Astrocyte of the cerebellum (primary cell): Measurements from ENCODE around the gene MAPKAP1.

Source experiments
- DNase-seq: peaks from one replicate; pipeline ENCODE4 v3.0.0-alpha.2; 2011; ENCODE audit warnings: low read depth
- H3K4me3 ChIP-seq: 2 replicates; pipeline ENCODE4 v1.5.1; 2011; ENCODE audit warnings: mild to moderate bottlenecking, low read depth, low read length, moderate library complexity
- in situ Hi-C: cut with HindIII; loops from 2 replicates; pipeline ENCODE4 v1.10.0; 2017; ENCODE audit warnings: low sequenced_read_pairs
- TF ChIP-seq, protein P1 (sequence below): IDR thresholded peaks from 2 replicates; pipeline ENCODE4 v1.5.1; 2012; ENCODE audit warnings: low read length, low read depth, moderate library complexity, mild to moderate bottlenecking; ENCODE audit errors: missing control alignments

MAPKAP1 gene

DNA sequence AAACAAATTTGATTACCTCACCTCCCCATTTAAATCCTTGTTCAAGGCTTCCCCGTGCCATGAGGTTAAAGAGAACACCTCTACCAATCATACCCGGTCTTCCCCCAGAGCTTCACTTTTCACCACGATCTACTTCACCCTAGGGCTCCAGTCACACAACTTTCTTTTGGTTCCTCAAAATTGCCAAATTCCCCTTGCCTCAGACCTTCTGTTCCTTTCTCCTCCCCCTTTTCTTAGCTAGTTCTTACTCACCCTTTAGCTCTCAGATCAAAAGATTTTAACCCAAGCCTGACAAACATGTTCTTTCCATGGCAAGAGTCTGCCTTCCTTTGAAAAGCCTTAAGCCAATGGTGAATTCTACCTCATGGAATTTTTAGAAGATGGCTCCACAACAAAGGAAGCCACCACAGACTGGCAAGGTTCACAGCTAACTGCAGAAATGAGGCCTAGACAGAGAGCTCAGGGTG is 56.7 kb downstream of the MAPKAP1 start:
- no peak for DNase-seq
- TF ChIP-seq, protein P1, sequence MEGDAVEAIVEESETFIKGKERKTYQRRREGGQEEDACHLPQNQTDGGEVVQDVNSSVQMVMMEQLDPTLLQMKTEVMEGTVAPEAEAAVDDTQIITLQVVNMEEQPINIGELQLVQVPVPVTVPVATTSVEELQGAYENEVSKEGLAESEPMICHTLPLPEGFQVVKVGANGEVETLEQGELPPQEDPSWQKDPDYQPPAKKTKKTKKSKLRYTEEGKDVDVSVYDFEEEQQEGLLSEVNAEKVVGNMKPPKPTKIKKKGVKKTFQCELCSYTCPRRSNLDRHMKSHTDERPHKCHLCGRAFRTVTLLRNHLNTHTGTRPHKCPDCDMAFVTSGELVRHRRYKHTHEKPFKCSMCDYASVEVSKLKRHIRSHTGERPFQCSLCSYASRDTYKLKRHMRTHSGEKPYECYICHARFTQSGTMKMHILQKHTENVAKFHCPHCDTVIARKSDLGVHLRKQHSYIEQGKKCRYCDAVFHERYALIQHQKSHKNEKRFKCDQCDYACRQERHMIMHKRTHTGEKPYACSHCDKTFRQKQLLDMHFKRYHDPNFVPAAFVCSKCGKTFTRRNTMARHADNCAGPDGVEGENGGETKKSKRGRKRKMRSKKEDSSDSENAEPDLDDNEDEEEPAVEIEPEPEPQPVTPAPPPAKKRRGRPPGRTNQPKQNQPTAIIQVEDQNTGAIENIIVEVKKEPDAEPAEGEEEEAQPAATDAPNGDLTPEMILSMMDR, result no peak
- H3K4me3 ChIP-seq, result no peak overlapping the region
- in situ Hi-C loops, result no loop called here

DNA sequence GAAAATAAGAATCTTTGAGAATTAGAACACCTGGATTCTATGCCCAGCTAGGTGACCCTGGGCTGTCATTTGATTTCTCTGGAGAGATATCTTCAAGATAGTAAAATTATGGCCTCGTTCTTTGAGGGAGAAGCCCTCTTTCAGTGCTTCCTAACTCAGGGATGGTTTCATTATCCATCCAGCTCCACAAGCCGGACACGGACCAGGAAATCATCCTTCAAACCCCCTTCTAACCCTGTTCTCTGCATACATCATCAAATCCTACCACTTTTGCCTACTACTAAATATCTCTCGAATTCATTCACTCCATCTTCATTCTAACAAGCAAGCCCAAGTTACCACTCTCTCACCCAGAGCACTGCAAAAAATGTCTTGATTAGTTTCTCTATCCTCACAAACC is 57.2 kb downstream of the MAPKAP1 start:
- no peak overlapping the region for H3K4me3 ChIP-seq
- in situ Hi-C loops, result no loop called here
- TF ChIP-seq, protein P1, result no peak
- DNase-seq, result no peak

DNA sequence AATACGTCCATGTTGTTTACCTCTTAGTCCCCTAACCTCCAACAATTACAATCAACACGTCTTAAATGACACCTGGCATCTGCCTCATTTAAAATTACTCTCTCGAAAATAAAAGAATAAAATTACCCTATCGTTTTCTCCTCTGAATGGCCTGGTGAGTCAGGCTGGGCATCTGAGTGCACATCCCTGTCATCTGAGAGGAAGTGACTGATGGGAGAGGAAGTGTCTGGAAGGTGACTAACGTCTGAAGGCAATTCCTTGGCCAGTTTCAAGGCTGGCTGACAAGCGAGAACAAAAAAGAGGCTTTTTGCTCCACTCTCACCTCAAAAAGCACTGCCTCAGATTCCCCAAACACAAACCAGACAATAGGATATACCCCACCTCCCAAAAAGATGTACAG is 57.7 kb downstream of the MAPKAP1 start:
- DNase-seq, result no peak
- TF ChIP-seq, protein P1, result no peak
- in situ Hi-C loops, result no loop called here
- H3K4me3 ChIP-seq, result no peak overlapping the region

DNA sequence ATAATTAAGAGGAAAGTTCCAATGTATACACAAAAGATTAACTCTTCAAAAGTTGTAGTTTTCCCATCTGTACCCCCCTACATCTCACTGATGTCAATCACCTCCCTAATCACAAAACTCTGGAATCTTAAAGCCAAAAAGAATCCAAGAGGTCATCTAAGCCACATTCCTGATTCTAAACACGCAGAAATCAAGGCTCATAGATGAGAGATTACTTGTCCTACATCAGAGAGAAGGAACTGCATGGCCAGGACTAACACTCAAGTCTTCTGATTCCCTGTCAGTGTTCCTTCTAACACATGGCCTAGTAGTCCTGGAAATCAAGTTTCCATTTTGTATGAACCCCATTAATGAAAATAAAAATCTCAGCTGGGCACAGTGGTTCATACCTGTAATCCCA is 58.7 kb downstream of the MAPKAP1 start:
- DNase-seq, result no peak
- no peak overlapping the region for H3K4me3 ChIP-seq
- TF ChIP-seq, protein P1, result no peak
- in situ Hi-C loops, result no loop called here

DNA sequence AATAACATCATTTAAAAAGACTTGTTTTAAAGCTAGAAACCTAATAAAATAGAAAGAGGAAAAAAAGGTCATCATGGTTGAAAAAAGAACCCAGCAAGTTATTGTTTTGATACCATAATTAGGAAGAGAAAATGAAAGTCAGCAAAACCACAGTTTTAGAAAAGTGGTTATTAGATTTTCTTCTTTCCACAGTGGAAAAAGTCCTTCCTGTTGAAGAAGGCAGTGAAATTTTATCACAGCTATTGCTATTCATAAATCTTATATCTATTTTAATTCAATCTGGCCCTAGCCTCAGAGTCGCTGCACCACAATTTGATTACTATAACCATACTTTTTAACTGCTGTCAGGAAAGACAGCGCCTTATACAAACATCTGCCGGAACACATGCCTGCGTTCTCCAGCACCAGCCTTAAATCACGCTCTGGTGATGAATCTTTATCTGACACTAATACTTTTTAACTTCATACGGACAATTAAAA is 60.3 kb downstream of the MAPKAP1 start:
- no peak for DNase-seq
- in situ Hi-C loops, result no loop called here
- TF ChIP-seq, protein P1, result no peak
- no peak overlapping the region for H3K4me3 ChIP-seq

DNA sequence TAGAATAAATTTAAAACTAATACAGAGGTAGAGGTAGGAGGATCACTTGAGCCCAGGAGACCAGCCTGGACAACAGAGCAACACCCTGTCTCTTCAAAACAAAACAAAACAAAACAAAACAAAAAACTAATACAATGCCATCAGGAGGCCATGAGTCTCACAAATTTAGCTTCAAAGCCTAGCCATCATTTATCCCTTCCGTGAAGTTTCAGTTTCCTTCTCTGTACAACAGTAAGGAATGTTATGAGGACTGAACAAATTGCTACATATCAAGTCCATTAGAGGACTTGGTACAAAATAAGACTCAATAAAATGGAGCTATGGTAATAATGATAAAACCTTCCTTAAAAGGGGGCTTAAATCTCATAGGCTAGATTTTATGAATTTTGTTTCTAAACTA is 60.8 kb downstream of the MAPKAP1 start:
- TF ChIP-seq, protein P1, result no peak
- no peak for DNase-seq
- no peak overlapping the region for H3K4me3 ChIP-seq
- in situ Hi-C loops, result no loop called here

DNA sequence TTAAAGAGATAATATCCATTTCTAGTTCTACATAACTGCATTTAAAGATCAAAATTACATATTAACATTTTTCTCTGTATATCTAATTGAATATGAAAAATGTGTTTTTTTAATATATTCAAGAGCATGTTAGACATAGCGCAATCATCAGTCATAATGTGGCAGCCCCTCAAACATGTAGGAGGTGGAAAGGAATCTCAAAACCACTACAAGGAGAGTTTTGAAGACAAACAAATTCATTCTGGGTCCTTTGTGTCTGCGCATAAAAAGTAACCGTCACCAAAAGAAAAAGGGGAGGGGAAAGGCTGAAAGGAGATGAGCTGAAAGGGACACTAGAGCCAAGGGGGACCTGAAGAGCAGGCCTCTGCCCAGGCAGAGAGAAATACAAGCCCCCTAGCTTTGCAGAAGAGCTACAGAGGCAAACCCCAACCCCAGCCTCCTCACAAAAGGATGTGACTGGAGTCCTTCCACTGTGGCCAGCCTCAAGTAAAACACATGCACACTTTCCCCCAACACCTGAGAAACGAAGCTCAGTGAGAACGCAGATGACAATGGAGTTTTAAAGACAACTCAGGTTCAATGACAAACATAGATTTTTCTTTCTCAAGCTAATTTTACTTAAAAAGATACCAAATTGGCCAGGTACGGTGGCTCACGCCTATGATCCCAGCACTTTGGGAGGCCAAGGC is 62.0 kb downstream of the MAPKAP1 start:
- DNase-seq, result no peak
- no peak overlapping the region for H3K4me3 ChIP-seq
- in situ Hi-C loops, result no loop called here
- TF ChIP-seq, protein P1, result no peak
